ENCODE measurements around the gene ADSS1.

DNA sequence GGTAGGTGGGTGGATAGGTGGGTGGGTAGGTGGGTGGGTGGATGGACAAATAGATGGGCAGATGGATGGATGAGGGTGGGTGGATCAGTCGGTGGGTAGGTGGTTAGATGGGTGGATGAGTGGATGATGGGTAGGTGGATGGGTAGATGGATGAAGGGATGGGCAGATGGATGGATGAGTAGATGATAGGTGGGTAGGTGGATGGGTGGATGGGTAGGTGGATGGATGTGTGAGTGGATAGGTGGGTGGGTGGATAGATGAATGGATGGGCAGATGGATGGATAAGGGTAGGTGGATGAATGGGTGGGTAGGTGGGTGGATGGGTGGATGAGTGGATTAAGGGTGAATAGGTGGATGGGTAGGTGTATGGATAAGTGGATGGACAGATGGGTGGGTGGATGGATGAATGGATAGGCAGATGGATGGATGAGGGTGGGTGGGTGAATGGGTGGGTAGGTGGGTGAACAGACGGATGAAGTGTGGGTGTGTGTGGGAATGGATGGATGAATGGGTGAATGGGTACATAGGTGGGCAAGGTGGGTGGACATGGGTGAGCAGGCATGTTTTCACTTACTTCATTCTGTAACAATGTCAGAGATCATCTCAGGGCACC lies 37.9 kb upstream of the ADSS1 start:
- TF ChIP-seq, protein P1, sequence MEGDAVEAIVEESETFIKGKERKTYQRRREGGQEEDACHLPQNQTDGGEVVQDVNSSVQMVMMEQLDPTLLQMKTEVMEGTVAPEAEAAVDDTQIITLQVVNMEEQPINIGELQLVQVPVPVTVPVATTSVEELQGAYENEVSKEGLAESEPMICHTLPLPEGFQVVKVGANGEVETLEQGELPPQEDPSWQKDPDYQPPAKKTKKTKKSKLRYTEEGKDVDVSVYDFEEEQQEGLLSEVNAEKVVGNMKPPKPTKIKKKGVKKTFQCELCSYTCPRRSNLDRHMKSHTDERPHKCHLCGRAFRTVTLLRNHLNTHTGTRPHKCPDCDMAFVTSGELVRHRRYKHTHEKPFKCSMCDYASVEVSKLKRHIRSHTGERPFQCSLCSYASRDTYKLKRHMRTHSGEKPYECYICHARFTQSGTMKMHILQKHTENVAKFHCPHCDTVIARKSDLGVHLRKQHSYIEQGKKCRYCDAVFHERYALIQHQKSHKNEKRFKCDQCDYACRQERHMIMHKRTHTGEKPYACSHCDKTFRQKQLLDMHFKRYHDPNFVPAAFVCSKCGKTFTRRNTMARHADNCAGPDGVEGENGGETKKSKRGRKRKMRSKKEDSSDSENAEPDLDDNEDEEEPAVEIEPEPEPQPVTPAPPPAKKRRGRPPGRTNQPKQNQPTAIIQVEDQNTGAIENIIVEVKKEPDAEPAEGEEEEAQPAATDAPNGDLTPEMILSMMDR (IDR thresholded peaks at IDR 0.05) = no peak
- TF ChIP-seq POLR2AphosphoS5 (IDR thresholded peaks at IDR 0.05) = no peak
- TF ChIP-seq POLR2A (IDR thresholded peaks at IDR 0.05) = no peak
